ENCODE data around the gene SDHA. TPM values are rescaled to one million over a fixed set of nuclear protein-coding genes. Genes with fewer than 3 reads are reported as not detected.
A peak's percentile ranks its signal among the peaks of the same experiment; 100 is the strongest.

The SDHA gene
- total and polyA plus RNA-seq, 2 of the 13 experiments (the other 11 are each of a cell fraction or from before 2014, with no cell fraction given): 185 to 240 TPM

DNA sequence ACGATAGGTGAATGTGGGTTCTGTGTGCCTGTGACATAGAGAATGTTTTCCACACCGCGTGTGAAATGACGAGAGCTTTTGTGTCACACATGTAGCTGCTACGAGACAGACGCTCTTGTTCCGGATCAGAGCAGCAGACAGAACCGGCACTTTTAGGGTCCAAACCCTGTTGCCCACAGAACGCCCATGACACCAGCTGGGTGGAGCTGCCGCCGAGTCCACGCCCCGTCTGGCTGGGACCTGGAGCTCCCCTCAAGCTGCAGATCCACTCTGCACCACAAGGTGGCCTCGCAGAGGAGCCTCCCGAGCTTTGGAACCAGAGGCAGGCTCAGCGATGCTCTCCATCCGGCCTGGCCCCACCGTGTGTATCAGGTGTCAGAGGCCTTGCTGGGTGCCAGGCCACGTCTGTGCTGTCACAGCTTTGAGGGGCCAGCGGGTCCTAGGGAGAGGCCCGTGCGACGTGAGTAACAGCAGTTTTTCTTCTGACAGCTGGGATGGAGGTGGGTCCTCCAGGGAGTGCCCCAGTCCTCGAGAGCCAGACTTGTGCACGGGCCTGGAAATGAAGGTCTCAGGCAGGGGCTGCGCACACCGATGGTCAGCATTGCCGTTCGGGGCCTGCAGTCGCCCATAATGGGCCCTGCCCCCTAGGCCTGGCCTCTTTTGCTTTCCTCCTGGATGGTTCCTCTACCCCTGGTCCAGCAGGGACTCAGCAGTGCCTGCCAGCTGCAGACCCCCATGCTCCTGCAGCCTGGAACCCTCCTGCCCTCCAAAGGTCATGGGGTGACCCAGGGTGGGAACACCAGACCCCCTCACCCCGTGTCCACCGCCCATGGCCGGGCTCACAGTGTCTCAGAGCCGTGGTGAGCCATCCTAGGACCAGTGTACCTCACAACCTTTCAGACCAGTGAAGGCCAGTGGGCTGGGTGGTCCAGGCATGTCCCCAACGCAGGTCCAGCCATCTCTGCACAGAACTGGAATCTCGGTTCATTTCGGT lies 29.3 kb upstream of the SDHA start (continued):
- TF ChIP-seq, protein P1, sequence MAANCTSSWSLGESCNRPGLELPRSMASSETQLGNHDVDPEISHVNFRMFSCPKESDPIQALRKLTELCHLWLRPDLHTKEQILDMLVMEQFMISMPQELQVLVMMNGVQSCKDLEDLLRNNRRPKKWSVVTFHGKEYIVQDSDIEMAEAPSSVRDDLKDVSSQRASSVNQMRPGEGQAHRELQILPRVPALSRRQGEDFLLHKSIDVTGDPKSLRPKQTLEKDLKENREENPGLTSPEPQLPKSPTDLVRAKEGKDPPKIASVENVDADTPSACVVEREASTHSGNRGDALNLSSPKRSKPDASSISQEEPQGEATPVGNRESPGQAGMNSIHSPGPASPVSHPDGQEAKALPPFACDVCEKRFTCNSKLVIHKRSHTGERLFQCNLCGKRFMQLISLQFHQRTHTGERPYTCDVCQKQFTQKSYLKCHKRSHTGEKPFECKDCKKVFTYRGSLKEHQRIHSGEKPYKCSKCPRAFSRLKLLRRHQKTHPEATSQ (CRISPR knock-in tag; IDR thresholded peaks at IDR 0.05; ENCODE audit: borderline replicate concordance): no peak
- TF ChIP-seq LCORL (IDR thresholded peaks at IDR 0.05) (no peak), LCORL (CRISPR knock-in tag; IDR thresholded peaks at IDR 0.05) (peak; percentile 63; the same call in 1 of the 2 replicates), ZFP90 (CRISPR knock-in tag; IDR thresholded peaks at IDR 0.05; ENCODE audit: borderline replicate concordance) (no peak), NFE2L2 (IDR thresholded peaks at IDR 0.05; ENCODE audit: low read length) (no peak), RNF2 (conservative IDR thresholded peaks at IDR 0.05; ENCODE audit: low read depth) (0 out of 2 replicates have a peak, but pooled peaks have one; percentile 58), ZSCAN21 (CRISPR knock-in tag; IDR thresholded peaks at IDR 0.05; ENCODE audit: borderline replicate concordance) (peak; percentile 21; the same call in 1 of the 2 replicates), ZNF614 (CRISPR knock-in tag; IDR thresholded peaks at IDR 0.05; ENCODE audit: borderline replicate concordance) (peak; percentile 68; the same call in 1 of the 2 replicates), FOXK1 (CRISPR knock-in tag; IDR thresholded peaks at IDR 0.05; ENCODE audit: borderline replicate concordance, low read depth) (peak; percentile 50; the same call in 1 of the 2 replicates), ZNF224 (CRISPR knock-in tag; IDR thresholded peaks at IDR 0.05) (no peak), KAT8 (CRISPR knock-in tag; IDR thresholded peaks at IDR 0.05) (no peak), PHF20 (CRISPR knock-in tag; IDR thresholded peaks at IDR 0.05) (no peak)
- TF ChIP-seq, protein P2, sequence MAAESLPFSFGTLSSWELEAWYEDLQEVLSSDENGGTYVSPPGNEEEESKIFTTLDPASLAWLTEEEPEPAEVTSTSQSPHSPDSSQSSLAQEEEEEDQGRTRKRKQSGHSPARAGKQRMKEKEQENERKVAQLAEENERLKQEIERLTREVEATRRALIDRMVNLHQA (CRISPR knock-in tag; IDR thresholded peaks at IDR 0.05): no peak
- TF ChIP-seq, protein P3, sequence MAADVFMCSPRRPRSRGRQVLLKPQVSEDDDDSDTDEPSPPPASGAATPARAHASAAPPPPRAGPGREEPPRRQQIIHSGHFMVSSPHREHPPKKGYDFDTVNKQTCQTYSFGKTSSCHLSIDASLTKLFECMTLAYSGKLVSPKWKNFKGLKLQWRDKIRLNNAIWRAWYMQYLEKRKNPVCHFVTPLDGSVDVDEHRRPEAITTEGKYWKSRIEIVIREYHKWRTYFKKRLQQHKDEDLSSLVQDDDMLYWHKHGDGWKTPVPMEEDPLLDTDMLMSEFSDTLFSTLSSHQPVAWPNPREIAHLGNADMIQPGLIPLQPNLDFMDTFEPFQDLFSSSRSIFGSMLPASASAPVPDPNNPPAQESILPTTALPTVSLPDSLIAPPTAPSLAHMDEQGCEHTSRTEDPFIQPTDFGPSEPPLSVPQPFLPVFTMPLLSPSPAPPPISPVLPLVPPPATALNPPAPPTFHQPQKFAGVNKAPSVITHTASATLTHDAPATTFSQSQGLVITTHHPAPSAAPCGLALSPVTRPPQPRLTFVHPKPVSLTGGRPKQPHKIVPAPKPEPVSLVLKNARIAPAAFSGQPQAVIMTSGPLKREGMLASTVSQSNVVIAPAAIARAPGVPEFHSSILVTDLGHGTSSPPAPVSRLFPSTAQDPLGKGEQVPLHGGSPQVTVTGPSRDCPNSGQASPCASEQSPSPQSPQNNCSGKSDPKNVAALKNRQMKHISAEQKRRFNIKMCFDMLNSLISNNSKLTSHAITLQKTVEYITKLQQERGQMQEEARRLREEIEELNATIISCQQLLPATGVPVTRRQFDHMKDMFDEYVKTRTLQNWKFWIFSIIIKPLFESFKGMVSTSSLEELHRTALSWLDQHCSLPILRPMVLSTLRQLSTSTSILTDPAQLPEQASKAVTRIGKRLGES (CRISPR knock-in tag; IDR thresholded peaks at IDR 0.05; ENCODE audit: borderline replicate concordance): no peak
- TF ChIP-seq, protein P4, sequence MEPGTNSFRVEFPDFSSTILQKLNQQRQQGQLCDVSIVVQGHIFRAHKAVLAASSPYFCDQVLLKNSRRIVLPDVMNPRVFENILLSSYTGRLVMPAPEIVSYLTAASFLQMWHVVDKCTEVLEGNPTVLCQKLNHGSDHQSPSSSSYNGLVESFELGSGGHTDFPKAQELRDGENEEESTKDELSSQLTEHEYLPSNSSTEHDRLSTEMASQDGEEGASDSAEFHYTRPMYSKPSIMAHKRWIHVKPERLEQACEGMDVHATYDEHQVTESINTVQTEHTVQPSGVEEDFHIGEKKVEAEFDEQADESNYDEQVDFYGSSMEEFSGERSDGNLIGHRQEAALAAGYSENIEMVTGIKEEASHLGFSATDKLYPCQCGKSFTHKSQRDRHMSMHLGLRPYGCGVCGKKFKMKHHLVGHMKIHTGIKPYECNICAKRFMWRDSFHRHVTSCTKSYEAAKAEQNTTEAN (CRISPR knock-in tag; conservative IDR thresholded peaks at IDR 0.05): no peak
- TF ChIP-seq, protein P5, sequence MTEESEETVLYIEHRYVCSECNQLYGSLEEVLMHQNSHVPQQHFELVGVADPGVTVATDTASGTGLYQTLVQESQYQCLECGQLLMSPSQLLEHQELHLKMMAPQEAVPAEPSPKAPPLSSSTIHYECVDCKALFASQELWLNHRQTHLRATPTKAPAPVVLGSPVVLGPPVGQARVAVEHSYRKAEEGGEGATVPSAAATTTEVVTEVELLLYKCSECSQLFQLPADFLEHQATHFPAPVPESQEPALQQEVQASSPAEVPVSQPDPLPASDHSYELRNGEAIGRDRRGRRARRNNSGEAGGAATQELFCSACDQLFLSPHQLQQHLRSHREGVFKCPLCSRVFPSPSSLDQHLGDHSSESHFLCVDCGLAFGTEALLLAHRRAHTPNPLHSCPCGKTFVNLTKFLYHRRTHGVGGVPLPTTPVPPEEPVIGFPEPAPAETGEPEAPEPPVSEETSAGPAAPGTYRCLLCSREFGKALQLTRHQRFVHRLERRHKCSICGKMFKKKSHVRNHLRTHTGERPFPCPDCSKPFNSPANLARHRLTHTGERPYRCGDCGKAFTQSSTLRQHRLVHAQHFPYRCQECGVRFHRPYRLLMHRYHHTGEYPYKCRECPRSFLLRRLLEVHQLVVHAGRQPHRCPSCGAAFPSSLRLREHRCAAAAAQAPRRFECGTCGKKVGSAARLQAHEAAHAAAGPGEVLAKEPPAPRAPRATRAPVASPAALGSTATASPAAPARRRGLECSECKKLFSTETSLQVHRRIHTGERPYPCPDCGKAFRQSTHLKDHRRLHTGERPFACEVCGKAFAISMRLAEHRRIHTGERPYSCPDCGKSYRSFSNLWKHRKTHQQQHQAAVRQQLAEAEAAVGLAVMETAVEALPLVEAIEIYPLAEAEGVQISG (CRISPR knock-in tag; IDR thresholded peaks at IDR 0.05): peak; percentile 72
